ENCODE measurements around the gene IFI30.

IFI30 gene

GRCh38 chr19:18211683-18212082 is 38.1 kb downstream of the IFI30 start:
- Histone ChIP-seq H3K36me3 (peaks cover 7% of the 10 kb centered on the region; the same call in 1 of the 2 replicates), H3K4me3 (no peak overlapping the region), H3K9me3 (no peaks in the 10 kb centered on the region), H3K9ac (no peak overlapping the region), H3K4me1 (peaks cover 20% of the 10 kb centered on the region), H3K27me3 (no peaks in the 10 kb centered on the region), H4K20me1 (no peaks in the 10 kb centered on the region), H3K4me2 (no peak overlapping the region), H3K27ac (no peak overlapping the region)
- TF ChIP-seq Cebpa-rat (IDR thresholded peaks at IDR 0.05), result no peak

- no peak overlapping the region for H3K4me3 ChIP-seq
- H3K27ac ChIP-seq, result no peak overlapping the region
- no peak for TF ChIP-seq Cebpa-rat (IDR thresholded peaks at IDR 0.05)
- H3K4me2 ChIP-seq, result no peak overlapping the region
- no peaks in the 10 kb centered on the region for H4K20me1 ChIP-seq
- no peaks in the 10 kb centered on the region for H3K27me3 ChIP-seq
- peaks cover 21% of the 10 kb centered on the region; the same call in 1 of the 2 replicates for H3K36me3 ChIP-seq
- H3K9ac ChIP-seq, result no peak overlapping the region
- H3K9me3 ChIP-seq, result no peaks in the 10 kb centered on the region
- peaks cover 6% of the 10 kb centered on the region; the same call in 1 of the 2 replicates for H3K4me1 ChIP-seq
Measured at GRCh38 chr19:18214779-18215433, 41.3 kb downstream of the IFI30 start.

GRCh38 chr19:18216789-18217188 is 43.2 kb downstream of the IFI30 start:
- Histone ChIP-seq H3K9me3 (no peaks in the 10 kb centered on the region), H3K27me3 (no peaks in the 10 kb centered on the region), H3K27ac (no peak overlapping the region), H3K4me1 (peaks cover 6% of the 10 kb centered on the region; the same call in 1 of the 2 replicates), H3K4me2 (no peak overlapping the region), H4K20me1 (no peaks in the 10 kb centered on the region), H3K4me3 (no peak overlapping the region), H3K9ac (no peak overlapping the region), H3K36me3 (peaks cover 18% of the 10 kb centered on the region; the same call in 1 of the 2 replicates)
- TF ChIP-seq Cebpa-rat (IDR thresholded peaks at IDR 0.05), result no peak

DNA sequence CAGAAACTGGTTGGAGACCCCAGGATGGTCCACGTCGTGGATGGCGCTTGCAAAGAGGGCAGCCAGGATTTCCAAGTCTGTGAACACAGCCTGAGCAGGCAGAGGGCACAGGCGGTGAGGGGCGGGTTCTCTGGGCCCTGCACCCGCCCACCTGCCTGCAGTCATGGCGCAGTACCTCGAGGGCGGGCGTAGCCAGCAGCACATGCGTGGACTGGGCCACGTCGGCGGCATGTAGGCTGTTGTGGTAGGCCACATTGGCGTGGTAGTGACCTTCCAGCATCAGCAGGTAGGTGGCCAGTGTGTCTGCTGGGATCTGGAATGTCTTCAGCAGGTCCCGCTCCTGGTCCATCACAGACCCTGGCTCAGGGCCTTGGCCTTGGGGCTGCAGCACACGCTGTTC is 44.5 kb downstream of the IFI30 start:
- Histone ChIP-seq H3K4me1 (peaks cover 6% of the 10 kb centered on the region; the same call in 1 of the 2 replicates), H3K4me2 (no peak overlapping the region), H3K4me3 (no peak overlapping the region), H3K36me3 (peaks cover 14% of the 10 kb centered on the region; the same call in 1 of the 2 replicates), H3K9me3 (no peaks in the 10 kb centered on the region), H3K9ac (no peak overlapping the region), H3K27me3 (no peaks in the 10 kb centered on the region; the same call in 1 of the 2 replicates), H3K27ac (no peak overlapping the region), H4K20me1 (no peaks in the 10 kb centered on the region)
- TF ChIP-seq Cebpa-rat (IDR thresholded peaks at IDR 0.05), result no peak

DNA sequence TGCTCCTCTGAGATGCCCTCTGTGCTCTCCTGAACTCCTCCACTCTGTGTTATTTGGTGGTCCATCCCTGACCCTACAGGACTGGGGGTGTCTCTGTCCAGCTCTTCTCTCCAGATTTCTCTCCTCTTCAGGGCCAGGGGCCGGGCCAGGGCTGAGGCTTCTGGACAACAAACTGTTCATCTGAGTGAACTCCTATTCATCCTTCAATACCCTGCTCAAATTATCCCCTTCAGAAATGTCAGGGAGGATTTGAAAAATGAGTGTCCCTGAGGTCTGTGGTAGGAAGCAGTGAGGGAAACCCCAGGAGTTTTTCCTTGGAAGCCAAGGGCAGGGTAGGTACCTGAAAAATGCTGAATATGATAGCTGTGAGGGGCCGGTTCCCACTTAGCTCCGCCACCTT is 45.0 kb downstream of the IFI30 start:
- TF ChIP-seq Cebpa-rat (IDR thresholded peaks at IDR 0.05), result no peak
- Histone ChIP-seq H3K27me3 (peaks cover 3% of the 10 kb centered on the region), H3K4me1 (peaks cover 6% of the 10 kb centered on the region; the same call in 1 of the 2 replicates), H3K4me3 (no peak overlapping the region), H3K4me2 (no peak overlapping the region), H3K36me3 (peaks cover 14% of the 10 kb centered on the region; the same call in 1 of the 2 replicates), H3K27ac (no peak overlapping the region), H3K9ac (no peak overlapping the region), H3K9me3 (no peaks in the 10 kb centered on the region), H4K20me1 (no peaks in the 10 kb centered on the region)

GRCh38 chr19:18219911-18220631 is 46.5 kb downstream of the IFI30 start:
- no peak for TF ChIP-seq Cebpa-rat (IDR thresholded peaks at IDR 0.05)
- H3K4me2 ChIP-seq, result no peak overlapping the region

GRCh38 chr19:18220632-18221275 is 47.1 kb downstream of the IFI30 start:
- no peak for TF ChIP-seq Cebpa-rat (IDR thresholded peaks at IDR 0.05)
- Histone ChIP-seq H3K4me2 (no peak overlapping the region), H3K27me3 (peaks cover 25% of the 10 kb centered on the region), H3K9ac (no peak overlapping the region), H3K4me3 (no peak overlapping the region), H3K27ac (no peak overlapping the region), H4K20me1 (no peaks in the 10 kb centered on the region), H3K36me3 (peaks cover 14% of the 10 kb centered on the region; the same call in 1 of the 2 replicates), H3K4me1 (peaks cover 19% of the 10 kb centered on the region), H3K9me3 (no peaks in the 10 kb centered on the region)

More at GRCh38 chr19:18219911-18220631, 46.5 kb downstream of the IFI30 start:
- H3K36me3 ChIP-seq, result peaks cover 14% of the 10 kb centered on the region; the same call in 1 of the 2 replicates
- no peak overlapping the region for H3K4me3 ChIP-seq
- H3K27ac ChIP-seq, result no peak overlapping the region
- H4K20me1 ChIP-seq, result no peaks in the 10 kb centered on the region
- peaks cover 12% of the 10 kb centered on the region for H3K4me1 ChIP-seq
- peaks cover 18% of the 10 kb centered on the region for H3K27me3 ChIP-seq
- no peak overlapping the region for H3K9ac ChIP-seq
- H3K9me3 ChIP-seq, result no peaks in the 10 kb centered on the region

- no peak for TF ChIP-seq Cebpa-rat (IDR thresholded peaks at IDR 0.05)
- Histone ChIP-seq H3K9ac (no peak overlapping the region), H3K27ac (no peak overlapping the region), H3K4me2 (no peak overlapping the region), H3K4me1 (peaks cover 32% of the 10 kb centered on the region), H3K4me3 (no peak overlapping the region), H3K27me3 (peaks cover 35% of the 10 kb centered on the region), H4K20me1 (no peaks in the 10 kb centered on the region), H3K36me3 (peaks cover 14% of the 10 kb centered on the region; the same call in 1 of the 2 replicates), H3K9me3 (no peaks in the 10 kb centered on the region)
Measured at GRCh38 chr19:18221815-18222725, 48.5 kb downstream of the IFI30 start.
